Tibial nerve (tissue), 4 donors: ENCODE measurements around the gene WDTC1. TPM values are rescaled to one million over a fixed set of nuclear protein-coding genes. Genes with fewer than 3 reads are reported as not detected.

Experiments used
- DNase-seq, 2 donors: peaks; one replicate each; pipeline ENCODE4 v3.0.0-alpha.2; 2019; ENCODE audit warnings: low spot score in 2 of 2
- H3K27ac ChIP-seq, 4 donors: fragments of 200-600 bp; sonication (generic) in 3 of 4; one replicate each; pipeline ENCODE4 v1.5.1; 2017 to 2019; ENCODE audit warnings: mild to moderate bottlenecking in 1 of 4
- H3K27me3 ChIP-seq, 2 donors: fragments of 200-600 bp; sonication (generic) in 1 of 2; one replicate each; pipeline versions ENCODE4 v1.5.1 to v1.6.0; 2017 to 2019
- H3K36me3 ChIP-seq, 3 donors: fragments of 200-600 bp; sonication (generic); one replicate each; pipeline ENCODE4 v1.5.1; 2018 to 2019
- H3K4me1 ChIP-seq, 4 donors: fragments of 200-600 bp; sonication (generic) in 3 of 4; one replicate each; pipeline ENCODE4 v1.5.1; 2017 to 2019
- H3K4me3 ChIP-seq, 4 donors: fragments of 200-600 bp; sonication (generic) in 3 of 4; one replicate each; pipeline ENCODE4 v1.5.1; 2017 to 2019; ENCODE audit warnings: mild to moderate bottlenecking in 1 of 4, moderate library complexity in 1 of 4
- H3K9me3 ChIP-seq, 4 donors: fragments of 200-600 bp; sonication (generic) in 3 of 4; one replicate each; pipeline ENCODE4 v1.5.1; 2017 to 2019
- CTCF ChIP-seq, 5 experiments: fragments of 200-600 bp in 3 of 5; fragments of 450-650 bp in 2 of 5; sonication (generic) in 3 of 5; IDR thresholded peaks; one replicate each; pipeline ENCODE4 v1.5.1; 2016 to 2019; ENCODE audit warnings: antibody characterized with exemption in 5 of 5, mild to moderate bottlenecking in 3 of 5, moderate library complexity in 2 of 5
- EP300 ChIP-seq, 2 donors: sonication (generic); formaldehyde crosslinking; IDR thresholded peaks; one replicate each; pipeline ENCODE4 v1.6.1; 2017; ENCODE audit warnings: antibody characterized with exemption in 2 of 2, mild to moderate bottlenecking in 1 of 2
- POLR2A ChIP-seq, 2 donors: fragments of 450-650 bp; IDR thresholded peaks; one replicate each; pipeline ENCODE4 v1.6.1; 2017; ENCODE audit warnings: antibody characterized with exemption in 2 of 2, mild to moderate bottlenecking in 2 of 2, moderate library complexity in 2 of 2
- WGBS, 2 donors: methylation state at CpG; one replicate each; pipeline ENCODE4 v1.1.5; 2018; 5-methylcytosine and 5-hydroxymethylcytosine counted together
- total RNA-seq, 4 donors: library from RNA; depleted of rRNA; stranded (reverse); fragments of >200 nt; gene quantifications; one replicate each; pipeline ENCODE4 v1.1.0, GENCODE V29; 2016

Gene WDTC1
- total RNA-seq, 4 donors from 2014 or later: 33.0 to 51.0 (median 38.4) TPM

- DNase-seq: no peak
- 78 to 80% methylated on average over 5 of the region's 5 CpGs for WGBS, 2 donors
- TF ChIP-seq POLR2A (IDR thresholded peaks at IDR 0.05): no peak
- TF ChIP-seq EP300 (IDR thresholded peaks at IDR 0.05): no peak
- no peak for TF ChIP-seq CTCF (IDR thresholded peaks at IDR 0.05)
- no peak overlapping the region for H3K4me3 ChIP-seq
- H3K27ac ChIP-seq: no peak overlapping the region
- H3K36me3 ChIP-seq: peaks cover 2 to 63% (median 10%) of the 10 kb centered on the region in 3 donors
- no peaks in the 10 kb centered on the region for H3K9me3 ChIP-seq
- no peaks in the 10 kb centered on the region for H3K27me3 ChIP-seq
- peaks cover 0 to 60% (median 20%) of the 10 kb centered on the region in 4 donors for H3K4me1 ChIP-seq
Measured at GRCh38 chr1:27327964-27328363, 93.5 kb downstream of the WDTC1 start.

GRCh38 chr1:27330786-27331185, 96.4 kb downstream of the WDTC1 start:
- no peak for TF ChIP-seq EP300 (IDR thresholded peaks at IDR 0.05)
- no peak for TF ChIP-seq CTCF (IDR thresholded peaks at IDR 0.05)
- TF ChIP-seq POLR2A (IDR thresholded peaks at IDR 0.05): no peak
- Histone ChIP-seq H3K27ac (no peak overlapping the region), H3K4me3 (no peak overlapping the region), H3K4me1 (peaks cover 0 to 33% (median 11%) of the 10 kb centered on the region in 4 donors), H3K9me3 (no peaks in the 10 kb centered on the region), H3K27me3 (no peaks in the 10 kb centered on the region), H3K36me3 (peaks cover 5 to 76% (median 18%) of the 10 kb centered on the region in 3 donors)
- no peak for DNase-seq
- 65 to 76% methylated on average over 8 of the region's 8 CpGs for WGBS, 2 donors

- no peak overlapping the region for H3K4me3 ChIP-seq
- no peak for DNase-seq
- no peak overlapping the region for H3K27ac ChIP-seq
- H3K36me3 ChIP-seq: peaks cover 5 to 76% (median 18%) of the 10 kb centered on the region in 3 donors
- H3K4me1 ChIP-seq: peaks cover 0 to 27% (median 9%) of the 10 kb centered on the region in 4 donors
- TF ChIP-seq EP300 (IDR thresholded peaks at IDR 0.05): no peak
- TF ChIP-seq CTCF (IDR thresholded peaks at IDR 0.05): no peak
- TF ChIP-seq POLR2A (IDR thresholded peaks at IDR 0.05): no peak
- no peaks in the 10 kb centered on the region for H3K27me3 ChIP-seq
- H3K9me3 ChIP-seq: no peaks in the 10 kb centered on the region
- WGBS, 2 donors: 81 to 87% methylated on average over 3 of the region's 3 CpGs
Measured at GRCh38 chr1:27331426-27331825, 97.0 kb downstream of the WDTC1 start.

GRCh38 chr1:27331922-27332321, 97.5 kb downstream of the WDTC1 start:
- H3K4me3 ChIP-seq: no peak overlapping the region
- WGBS, 2 donors: 86 to 94% methylated on average over 5 of the region's 5 CpGs

More at GRCh38 chr1:27331922-27332321, 97.5 kb downstream of the WDTC1 start:
- no peak for DNase-seq
- H3K27ac ChIP-seq: no peak overlapping the region
- TF ChIP-seq POLR2A (IDR thresholded peaks at IDR 0.05): no peak
- TF ChIP-seq CTCF (IDR thresholded peaks at IDR 0.05): no peak
- TF ChIP-seq EP300 (IDR thresholded peaks at IDR 0.05): no peak
- H3K27me3 ChIP-seq: no peaks in the 10 kb centered on the region
- peaks cover 5 to 80% (median 18%) of the 10 kb centered on the region in 3 donors for H3K36me3 ChIP-seq
- H3K9me3 ChIP-seq: no peaks in the 10 kb centered on the region
- H3K4me1 ChIP-seq: peaks cover 0 to 23% (median 5%) of the 10 kb centered on the region in 4 donors
